K562 (cell line): Measurements from ENCODE around the gene ODAD3. TPM values are rescaled to one million over a fixed set of nuclear protein-coding genes. Genes with fewer than 3 reads are reported as not detected.
A peak's percentile ranks its signal among the peaks of the same experiment; 100 is the strongest.

Experiments
- AFF4 ChIP-seq: sonication (generic); formaldehyde crosslinking; IDR thresholded peaks from 2 replicates; pipeline ENCODE4 v1.8.0; 2023; ENCODE audit warnings: mild to moderate bottlenecking, missing genetic modification reagents
- BDP1 ChIP-seq: IDR thresholded peaks from 3 replicates; pipeline ENCODE4 v1.6.1; 2011; ENCODE audit not compliant: insufficient read length, insufficient read depth
- CXXC5 ChIP-seq: fragments of 250-450 bp; sonication (Bioruptor Pico); IDR thresholded peaks from 2 replicates; pipeline ENCODE4 v1.8.0; 2022; ENCODE audit warnings: inconsistent platforms, mild to moderate bottlenecking, moderate library complexity
- HDAC6 ChIP-seq: IDR thresholded peaks from 2 replicates; pipeline ENCODE4 v1.6.1; 2012; ENCODE audit warnings: low read depth, mild to moderate bottlenecking, control low read depth, inconsistent platforms, low read length, moderate library complexity
- LEF1 ChIP-seq: fragments of 450-650 bp; IDR thresholded peaks from 2 replicates; pipeline ENCODE4 v1.6.1; 2016; ENCODE audit warnings: mild to moderate bottlenecking
- MITF ChIP-seq: IDR thresholded peaks from 2 replicates; pipeline ENCODE4 v1.6.1; 2014; ENCODE audit warnings: antibody characterized with exemption
- NELFE ChIP-seq: IDR thresholded peaks from 2 replicates; pipeline ENCODE4 v1.6.1; 2011; ENCODE audit warnings: mild to moderate bottlenecking; ENCODE audit not compliant: insufficient read depth, insufficient read length
- SFPQ ChIP-seq: fragments of 200-400 bp; formaldehyde crosslinking; IDR thresholded peaks from 2 replicates; pipeline ENCODE4 v1.6.1; 2017; ENCODE audit warnings: mild to moderate bottlenecking, low read depth, low read length, moderate library complexity
- SMAD4 ChIP-seq: fragments of 250-450 bp; sonication (Bioruptor Pico); conservative IDR thresholded peaks from 2 replicates; pipeline ENCODE4 v1.8.0; 2021; ENCODE audit warnings: inconsistent platforms, mild to moderate bottlenecking, moderate library complexity
- ZBTB9 ChIP-seq: fragments of 450-650 bp; formaldehyde crosslinking; IDR thresholded peaks from 2 replicates; pipeline ENCODE4 v1.4.0; 2020; ENCODE audit warnings: mild to moderate bottlenecking, moderate library complexity
- ZNF23 ChIP-seq: fragments of 250-450 bp; sonication (Bioruptor Pico); IDR thresholded peaks from 2 replicates; pipeline ENCODE4 v1.4.0; 2020; ENCODE audit warnings: mild to moderate bottlenecking
- ZNF232 ChIP-seq: sonication (generic); formaldehyde crosslinking; IDR thresholded peaks from 2 replicates; pipeline ENCODE4 v1.8.0; 2022; ENCODE audit warnings: mild to moderate bottlenecking, missing genetic modification reagents
- ZNF518B ChIP-seq: fragments of 250-450 bp; sonication (Bioruptor Pico); IDR thresholded peaks from 2 replicates; pipeline ENCODE4 v1.5.0; 2021; ENCODE audit warnings: mild to moderate bottlenecking, moderate library complexity
- ZNF717 ChIP-seq: fragments of 250-450 bp; sonication (Bioruptor Pico); IDR thresholded peaks from 2 replicates; pipeline ENCODE4 v1.5.0; 2021
- ZNF76 ChIP-seq: fragments of 250-450 bp; sonication (Bioruptor Pico); IDR thresholded peaks from 2 replicates; pipeline ENCODE4 v1.4.0; 2020; ENCODE audit warnings: mild to moderate bottlenecking, moderate library complexity, borderline replicate concordance
- polyA plus RNA-seq, 8 experiments: library from polyadenylated mRNA; depleted of rRNA in 4 of 8; stranded (reverse) in 5 of 8; unstranded in 3 of 8; fragments of >200 nt; fragmentation: Nextera tagmentation in 2 of 8; fragmentation: Illumina TruSeq in 1 of 8; extraction: Ambion mirVana in 2 of 8; extraction: Trizol in 1 of 8; gene quantifications; 2 replicates each; pipeline versions ENCODE4 v1.2.1 to v1.2.3, GENCODE V29; 2011 to 2014; ENCODE audit warnings: inconsistent platforms in 1 of 8, missing spikeins in 1 of 8
- total RNA-seq, 7 experiments: library from RNA; depleted of rRNA in 6 of 7; stranded (reverse); fragments of >200 nt in 6 of 7; fragmentation: Illumina TruSeq in 2 of 7; extraction: Trizol in 2 of 7; gene quantifications; 2 replicates each; pipeline versions ENCODE4 v1.2.1 to v1.2.3, GENCODE V29; 2011 to 2021; ENCODE audit warnings: low replicate concordance in 1 of 7

The ODAD3 gene
- total and polyA plus RNA-seq, 9 of the 15 experiments (the other 6 are each of a cell fraction or from before 2014, with no cell fraction given): 0.07 to 0.72 (median 0.14) TPM; not detected in 2

- no peak for TF ChIP-seq SFPQ
- peak; percentile 95 for TF ChIP-seq CXXC5 (CRISPR knock-in tag)
- TF ChIP-seq MITF: no peak
- no peak for TF ChIP-seq ZNF717
- no peak for TF ChIP-seq AFF4
- TF ChIP-seq SMAD4: peak; percentile 50; the same call in 1 of the 2 replicates
- no peak for TF ChIP-seq BDP1
- no peak for TF ChIP-seq ZNF232 (CRISPR knock-in tag)
- TF ChIP-seq HDAC6: no peak
- TF ChIP-seq ZBTB9 (CRISPR knock-in tag): peak; percentile 90
- TF ChIP-seq ZNF23: peak; percentile 45; the same call in 1 of the 2 replicates
- no peak for TF ChIP-seq NELFE
- TF ChIP-seq ZNF76: 0 out of 2 replicates have a peak, but pooled peaks have one; percentile 60
- no peak for TF ChIP-seq LEF1
- TF ChIP-seq ZNF518B (CRISPR knock-in tag): no peak
Observed at GRCh38 chr19:11374433-11375142, 60.3 kb downstream of the ODAD3 start, which contains the start of gene SWSAP1 (continued).
